ENCODE measurements around the gene FOXM1. TPM values are rescaled to one million over a fixed set of nuclear protein-coding genes. Genes with fewer than 3 reads are reported as not detected.

Gene FOXM1
- total RNA-seq, 4 donors from 2014 or later = 1.6 to 5.2 (median 2.2) TPM; not detected in 1

- intact Hi-C loops (cut with DNase I; ENCODE audit: low total_unique reads) = no loop called here
- Histone ChIP-seq H3K4me1 (peaks cover 0 to 3% (median 0%) of the 10 kb centered on the region in 4 donors), H3K9me3 (no peaks in the 10 kb centered on the region), H3K27ac (peak overlapping the region in 1 of 4 donors; percentile 31), H3K36me3 (no peaks in the 10 kb centered on the region), H3K4me3 (no peak overlapping the region), H3K27me3 (no peaks in the 10 kb centered on the region)
- in situ Hi-C loops (cut with MboI; ENCODE audit: low pct_ligation_motif_present in 1 of 4, low pct_unique_long_range_greater_than_20kb in 1 of 4, low sequenced_read_pairs in 3 of 4) = no loop called here
- peak; percentile 10 for DNase-seq
- 50% methylated on average over 4 of the region's 4 CpGs; no CpG with 5 or more reads in 1 of the 2 donors for WGBS, 2 donors (ENCODE audit: low coverage in 1 of 2)
- TF ChIP-seq EP300 (IDR thresholded peaks at IDR 0.05; ENCODE audit: low read depth) = no peak
- TF ChIP-seq CTCF (IDR thresholded peaks at IDR 0.05) = no peak
- TF ChIP-seq POLR2A (IDR thresholded peaks at IDR 0.05) = no peak
- peak in 2 of 3 donors; percentile 31 to 32 for TF ChIP-seq POLR2AphosphoS5 (IDR thresholded peaks at IDR 0.05)
These were observed 25.4 kb upstream of the FOXM1 start for GRCh38 chr12:2902272-2902880.

GRCh38 chr12:2900642-2901041, 23.7 kb upstream of the FOXM1 start:
- DNase-seq = no peak
- Histone ChIP-seq H3K4me1 (peaks cover 0 to 4% (median 1%) of the 10 kb centered on the region in 4 donors), H3K4me3 (no peak overlapping the region), H3K36me3 (no peaks in the 10 kb centered on the region), H3K27ac (no peak overlapping the region), H3K9me3 (no peaks in the 10 kb centered on the region), H3K27me3 (no peaks in the 10 kb centered on the region)
- no peak for TF ChIP-seq CTCF (IDR thresholded peaks at IDR 0.05)
- no peak for TF ChIP-seq POLR2A (IDR thresholded peaks at IDR 0.05)
- TF ChIP-seq EP300 (IDR thresholded peaks at IDR 0.05; ENCODE audit: low read depth) = no peak
- TF ChIP-seq POLR2AphosphoS5 (IDR thresholded peaks at IDR 0.05) = no peak
- intact Hi-C loops (cut with DNase I; ENCODE audit: low total_unique reads) = no loop called here
- in situ Hi-C loops (cut with MboI; ENCODE audit: low pct_ligation_motif_present in 1 of 4, low pct_unique_long_range_greater_than_20kb in 1 of 4, low sequenced_read_pairs in 3 of 4) = no loop called here
- 94 to 100% methylated on average over 1 to 8 of the region's 8 CpGs for WGBS, 2 donors (ENCODE audit: low coverage in 1 of 2)

- TF ChIP-seq POLR2A (IDR thresholded peaks at IDR 0.05) (no peak), EP300 (IDR thresholded peaks at IDR 0.05; ENCODE audit: low read depth) (no peak), POLR2AphosphoS5 (IDR thresholded peaks at IDR 0.05) (no peak), CTCF (IDR thresholded peaks at IDR 0.05) (no peak)
- no peak for DNase-seq
- H3K9me3 ChIP-seq = no peaks in the 10 kb centered on the region
- WGBS, 2 donors (ENCODE audit: low coverage in 1 of 2) = 95 to 100% methylated on average over 1 to 5 of the region's 5 CpGs
- no peaks in the 10 kb centered on the region for H3K36me3 ChIP-seq
- in situ Hi-C loops (cut with MboI; ENCODE audit: low pct_ligation_motif_present in 1 of 4, low pct_unique_long_range_greater_than_20kb in 1 of 4, low sequenced_read_pairs in 3 of 4) = no loop called here
- H3K27ac ChIP-seq = no peak overlapping the region
- H3K27me3 ChIP-seq = no peaks in the 10 kb centered on the region
- H3K4me1 ChIP-seq = peaks cover 0 to 13% (median 6%) of the 10 kb centered on the region in 4 donors
- intact Hi-C loops (cut with DNase I; ENCODE audit: low total_unique reads) = no loop called here
- no peak overlapping the region for H3K4me3 ChIP-seq
These were observed 20.4 kb upstream of the FOXM1 start for GRCh38 chr12:2897418-2897817.

- intact Hi-C loops (cut with DNase I; ENCODE audit: low total_unique reads) = no loop called here
These were observed 18.5 kb upstream of the FOXM1 start for GRCh38 chr12:2895511-2895910.

More at GRCh38 chr12:2895511-2895910, 18.5 kb upstream of the FOXM1 start:
- Histone ChIP-seq H3K4me3 (no peak overlapping the region), H3K4me1 (peaks cover 0 to 21% (median 14%) of the 10 kb centered on the region in 4 donors), H3K27ac (peak overlapping the region in 1 of 4 donors; percentile 35), H3K36me3 (no peaks in the 10 kb centered on the region), H3K9me3 (no peaks in the 10 kb centered on the region), H3K27me3 (no peaks in the 10 kb centered on the region)
- WGBS, 2 donors (ENCODE audit: low coverage in 1 of 2) = 79 to 86% methylated on average over 2 of the region's 2 CpGs
- TF ChIP-seq POLR2AphosphoS5 (IDR thresholded peaks at IDR 0.05) = no peak
- no peak for TF ChIP-seq POLR2A (IDR thresholded peaks at IDR 0.05)
- no peak for TF ChIP-seq EP300 (IDR thresholded peaks at IDR 0.05; ENCODE audit: low read depth)
- no peak for TF ChIP-seq CTCF (IDR thresholded peaks at IDR 0.05)
- DNase-seq = no peak
- in situ Hi-C loops (cut with MboI; ENCODE audit: low pct_ligation_motif_present in 1 of 4, low pct_unique_long_range_greater_than_20kb in 1 of 4, low sequenced_read_pairs in 3 of 4) = no loop called here

Data from transverse colon (tissue), 4 donors.